SK-N-SH (cell line): ENCODE data around the gene ENDOD1. TPM values are rescaled to one million over a fixed set of nuclear protein-coding genes. Genes with fewer than 3 reads are reported as not detected.

Source experiments
- CTCF ChIA-PET: fragments of 300-600, 350-600 bp; formaldehyde crosslinking; extraction: SDS; loops from one replicate; lab custom pipeline; 2021; lab: Yijun Ruan, JAX
- POLR2A ChIA-PET: fragments of 350-600 bp; sonication (Branson Sonifier 250); formaldehyde crosslinking; extraction: SDS; loops from one replicate; lab custom pipeline; 2020; ENCODE audit warnings: antibody characterized with exemption, inconsistent platforms; lab: Yijun Ruan, JAX
- DNase-seq: peaks from one replicate; pipeline ENCODE4 v3.0.0; 2012
- H2AFZ ChIP-seq: fragments of 200-600 bp; sonication (generic); 2 replicates; pipeline ENCODE4 v1.8.1; 2016; ENCODE audit warnings: antibody characterized with exemption, mild to moderate bottlenecking, low read depth
- H3F3A ChIP-seq: fragments of 200-600 bp; sonication (generic); replicated peaks from 2 replicates; pipeline ENCODE3; 2016; ENCODE audit warnings: antibody characterized with exemption, mild to moderate bottlenecking; ENCODE audit not compliant: insufficient read depth
- H3K27ac ChIP-seq, 2 experiments: fragments of 200-500 bp in 1 of 2; fragments of 200-600 bp in 1 of 2; sonication (Bioruptor generic) in 1 of 2; sonication (generic), shearing (Covaris generic) in 1 of 2; 2 replicates each; pipeline versions ENCODE4 v1.5.1 to v1.6.1; 2014 to 2016; ENCODE audit warnings: low read depth in 2 of 2, inconsistent platforms in 1 of 2, low read length in 1 of 2, mild to moderate bottlenecking in 1 of 2, mixed read lengths in 1 of 2
- H3K27me3 ChIP-seq: fragments of 200-600 bp; sonication (generic), shearing (Covaris generic); 2 replicates; pipeline ENCODE4 v1.6.1; 2016; ENCODE audit warnings: mixed run types; ENCODE audit not compliant: insufficient read depth
- H3K36me3 ChIP-seq, 2 experiments: fragments of 200-500 bp in 1 of 2; fragments of 200-600 bp in 1 of 2; sonication (Bioruptor generic) in 1 of 2; sonication (generic) in 1 of 2; replicated peaks in 1 of 2; 2 replicates each; pipeline versions ENCODE3 to v1.5.1; 2014 to 2016; ENCODE audit warnings: low read length in 1 of 2, mild to moderate bottlenecking in 1 of 2; ENCODE audit not compliant: insufficient read depth in 2 of 2, control insufficient read depth in 1 of 2
- H3K4me1 ChIP-seq, 2 experiments: fragments of 200-500 bp in 1 of 2; fragments of 200-600 bp in 1 of 2; sonication (Bioruptor generic) in 1 of 2; sonication (generic), shearing (Covaris generic) in 1 of 2; 2 replicates each; pipeline versions ENCODE4 v1.5.1 to v1.6.1; 2014 to 2016; ENCODE audit warnings: low read depth in 1 of 2, low read length in 1 of 2, mixed run types in 1 of 2; ENCODE audit not compliant: insufficient read depth in 2 of 2, control insufficient read depth in 1 of 2
- H3K4me2 ChIP-seq: fragments of 200-600 bp; sonication (generic), shearing (Covaris generic); 2 replicates; pipeline ENCODE4 v1.6.1; 2017; ENCODE audit warnings: mixed run types
- H3K4me3 ChIP-seq, 2 experiments: fragments of 200-500 bp in 1 of 2; fragments of 200-600 bp in 1 of 2; sonication (Bioruptor generic) in 1 of 2; sonication (generic), shearing (Covaris generic) in 1 of 2; 2 replicates each; pipeline versions ENCODE4 v1.5.1 to v1.8.1; 2014 to 2016; ENCODE audit warnings: low read depth in 2 of 2, inconsistent platforms in 1 of 2, low read length in 1 of 2, mild to moderate bottlenecking in 1 of 2, mixed read lengths in 1 of 2, moderate library complexity in 1 of 2
- H3K79me2 ChIP-seq: fragments of 200-600 bp; sonication (generic); 2 replicates; pipeline ENCODE4 v1.8.1; 2017; ENCODE audit warnings: mild to moderate bottlenecking; ENCODE audit not compliant: insufficient read depth
- H3K9ac ChIP-seq: fragments of 200-600 bp; sonication (generic); 2 replicates; pipeline ENCODE4 v1.6.1; 2017; ENCODE audit warnings: mixed run types
- H3K9me2 ChIP-seq: fragments of 200-600 bp; sonication (generic); 2 replicates; pipeline ENCODE4 v1.6.1; 2017; ENCODE audit warnings: mixed run types
- H3K9me3 ChIP-seq: fragments of 200-600 bp; sonication (generic); 2 replicates; pipeline ENCODE4 v1.6.1; 2017; ENCODE audit warnings: mixed run types, mild to moderate bottlenecking, moderate library complexity
- H4K20me1 ChIP-seq: fragments of 200-600 bp; sonication (generic); 2 replicates; pipeline ENCODE4 v1.6.1; 2017; ENCODE audit warnings: mild to moderate bottlenecking, mixed run types; ENCODE audit not compliant: insufficient read depth
- CHD2 ChIP-seq: fragments of 150-350 bp; IDR thresholded peaks from 2 replicates; pipeline ENCODE4 v1.6.1; 2018; ENCODE audit warnings: low read length; ENCODE audit not compliant: partially characterized antibody
- FOXM1 ChIP-seq: IDR thresholded peaks from 2 replicates; pipeline ENCODE4 v1.4.0; 2012; ENCODE audit warnings: low read depth, mild to moderate bottlenecking
- GATA2 ChIP-seq: sonication (generic); formaldehyde crosslinking; IDR thresholded peaks from 2 replicates; pipeline ENCODE4 v1.5.0; 2020; ENCODE audit warnings: mild to moderate bottlenecking, missing genetic modification reagents
- MEF2A ChIP-seq: IDR thresholded peaks from 2 replicates; pipeline ENCODE4 v1.4.0; 2012; ENCODE audit warnings: low read depth, borderline replicate concordance
- NFIC ChIP-seq: IDR thresholded peaks from 2 replicates; pipeline ENCODE4 v1.4.0; 2012; ENCODE audit warnings: borderline replicate concordance
- POLR2AphosphoS5 ChIP-seq: IDR thresholded peaks from 2 replicates; pipeline ENCODE4 v1.6.1; 2012; ENCODE audit warnings: low read depth, low read length
- YY1 ChIP-seq: IDR thresholded peaks from 2 replicates; pipeline ENCODE4 v1.4.0; 2012; ENCODE audit warnings: low read depth, mild to moderate bottlenecking
- WGBS: methylation state at CpG from one replicate; pipeline ENCODE4 v1.1.6; 2017; ENCODE audit warnings: low lambda C conversion rate; 5-methylcytosine and 5-hydroxymethylcytosine counted together
- polyA plus RNA-seq, 3 experiments: library from polyadenylated mRNA; depleted of rRNA; stranded (reverse); fragments of >200 nt; gene quantifications; 2 replicates each; pipeline ENCODE4 v1.2.3, GENCODE V29; 2012
- TF ChIP-seq, protein P1 (sequence below): IDR thresholded peaks from 2 replicates; pipeline ENCODE4 v1.4.0; 2012; ENCODE audit warnings: low read depth, borderline replicate concordance
- TF ChIP-seq, protein P2 (sequence below): fragments of 150-350 bp; IDR thresholded peaks from 2 replicates; pipeline ENCODE4 v1.6.1; 2016; ENCODE audit warnings: mild to moderate bottlenecking, low read depth, low read length
- TF ChIP-seq, protein P3 (sequence below): IDR thresholded peaks from 2 replicates; pipeline ENCODE4 v1.4.0; 2012; ENCODE audit warnings: low read depth, borderline replicate concordance

Gene ENDOD1
- polyA plus RNA-seq, 1 of the 3 experiments (the other 2 are of a cell fraction): 15.0 TPM

DNA sequence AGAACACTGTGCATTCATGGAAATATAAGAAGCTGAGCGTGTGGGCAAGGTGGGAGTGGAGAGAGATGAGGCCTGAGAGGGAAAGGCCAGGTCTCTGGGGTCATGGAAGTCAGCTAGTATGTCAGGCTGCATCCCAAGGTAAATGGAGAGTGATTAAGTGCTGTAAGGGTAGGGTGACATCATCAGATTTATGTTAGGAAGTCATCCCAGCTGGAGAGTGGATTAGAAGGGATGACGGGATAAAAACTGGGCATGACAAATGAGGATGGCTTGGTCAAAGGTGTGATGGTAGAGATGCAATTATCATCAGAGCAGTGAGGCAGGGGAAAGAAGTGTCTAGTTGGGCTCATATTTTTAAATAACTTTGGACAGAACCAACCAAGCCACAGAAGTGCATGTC lies 3.5 kb upstream of the ENDOD1 start (continued):
- TF ChIP-seq YY1: no peak
- TF ChIP-seq FOXM1: no peak
- TF ChIP-seq GATA2 (CRISPR knock-in tag): no peak
- TF ChIP-seq, all 33 proteins: peak for 0

- 96% methylated on average over 1 of the region's 1 CpG for WGBS
- no peak overlapping the region for H3K9ac ChIP-seq
- CTCF ChIA-PET: interaction anchor here (1.2 to 6.5 kb wide), 2 partner anchors 19 to 618 kb away, joined by 3 to 52 read pairs; partner anchors contain the start of gene SRSF8
These were observed 2.6 kb upstream of the ENDOD1 start for GRCh38 chr11:95086836-95087570.

More at GRCh38 chr11:95086836-95087570, 2.6 kb upstream of the ENDOD1 start:
- Histone ChIP-seq H3K79me2 (no peaks in the 10 kb centered on the region), H3K27me3 (no peaks in the 10 kb centered on the region), H3F3A (no peaks in the 10 kb centered on the region), H3K9me2 (no peaks in the 10 kb centered on the region), H4K20me1 (no peaks in the 10 kb centered on the region), H3K9me3 (no peaks in the 10 kb centered on the region), H3K36me3 (no peaks in the 10 kb centered on the region), H2AFZ (no peak overlapping the region), H3K27ac (no peak overlapping the region), H3K4me1 (peaks cover 7 to 13% of the 10 kb centered on the region in 2 experiments; a peak in 2 of 4 replicates), H3K4me2 (no peak overlapping the region), H3K4me3 (no peak overlapping the region)
- no peak for DNase-seq
- TF ChIP-seq, protein P1, sequence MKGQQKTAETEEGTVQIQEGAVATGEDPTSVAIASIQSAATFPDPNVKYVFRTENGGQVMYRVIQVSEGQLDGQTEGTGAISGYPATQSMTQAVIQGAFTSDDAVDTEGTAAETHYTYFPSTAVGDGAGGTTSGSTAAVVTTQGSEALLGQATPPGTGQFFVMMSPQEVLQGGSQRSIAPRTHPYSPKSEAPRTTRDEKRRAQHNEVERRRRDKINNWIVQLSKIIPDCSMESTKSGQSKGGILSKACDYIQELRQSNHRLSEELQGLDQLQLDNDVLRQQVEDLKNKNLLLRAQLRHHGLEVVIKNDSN: no peak
- TF ChIP-seq, protein P2, sequence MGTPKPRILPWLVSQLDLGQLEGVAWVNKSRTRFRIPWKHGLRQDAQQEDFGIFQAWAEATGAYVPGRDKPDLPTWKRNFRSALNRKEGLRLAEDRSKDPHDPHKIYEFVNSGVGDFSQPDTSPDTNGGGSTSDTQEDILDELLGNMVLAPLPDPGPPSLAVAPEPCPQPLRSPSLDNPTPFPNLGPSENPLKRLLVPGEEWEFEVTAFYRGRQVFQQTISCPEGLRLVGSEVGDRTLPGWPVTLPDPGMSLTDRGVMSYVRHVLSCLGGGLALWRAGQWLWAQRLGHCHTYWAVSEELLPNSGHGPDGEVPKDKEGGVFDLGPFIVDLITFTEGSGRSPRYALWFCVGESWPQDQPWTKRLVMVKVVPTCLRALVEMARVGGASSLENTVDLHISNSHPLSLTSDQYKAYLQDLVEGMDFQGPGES: no peak
- TF ChIP-seq CHD2 (no peak), MEF2A (no peak), POLR2AphosphoS5 (no peak), NFIC (no peak)
- TF ChIP-seq, protein P3, sequence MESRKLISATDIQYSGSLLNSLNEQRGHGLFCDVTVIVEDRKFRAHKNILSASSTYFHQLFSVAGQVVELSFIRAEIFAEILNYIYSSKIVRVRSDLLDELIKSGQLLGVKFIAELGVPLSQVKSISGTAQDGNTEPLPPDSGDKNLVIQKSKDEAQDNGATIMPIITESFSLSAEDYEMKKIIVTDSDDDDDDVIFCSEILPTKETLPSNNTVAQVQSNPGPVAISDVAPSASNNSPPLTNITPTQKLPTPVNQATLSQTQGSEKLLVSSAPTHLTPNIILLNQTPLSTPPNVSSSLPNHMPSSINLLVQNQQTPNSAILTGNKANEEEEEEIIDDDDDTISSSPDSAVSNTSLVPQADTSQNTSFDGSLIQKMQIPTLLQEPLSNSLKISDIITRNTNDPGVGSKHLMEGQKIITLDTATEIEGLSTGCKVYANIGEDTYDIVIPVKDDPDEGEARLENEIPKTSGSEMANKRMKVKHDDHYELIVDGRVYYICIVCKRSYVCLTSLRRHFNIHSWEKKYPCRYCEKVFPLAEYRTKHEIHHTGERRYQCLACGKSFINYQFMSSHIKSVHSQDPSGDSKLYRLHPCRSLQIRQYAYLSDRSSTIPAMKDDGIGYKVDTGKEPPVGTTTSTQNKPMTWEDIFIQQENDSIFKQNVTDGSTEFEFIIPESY: no peak
- POLR2A ChIA-PET: no interaction called here
